Measurements from ENCODE around the gene TMEM135.
A peak's percentile ranks its signal among the peaks of the same experiment; 100 is the strongest.
"Not testable (repeated sequence)": the region's sequence is repeated elsewhere in the genome, so short reads cannot be mapped to it uniquely, and the experiment has no call there.

TMEM135 gene

DNA sequence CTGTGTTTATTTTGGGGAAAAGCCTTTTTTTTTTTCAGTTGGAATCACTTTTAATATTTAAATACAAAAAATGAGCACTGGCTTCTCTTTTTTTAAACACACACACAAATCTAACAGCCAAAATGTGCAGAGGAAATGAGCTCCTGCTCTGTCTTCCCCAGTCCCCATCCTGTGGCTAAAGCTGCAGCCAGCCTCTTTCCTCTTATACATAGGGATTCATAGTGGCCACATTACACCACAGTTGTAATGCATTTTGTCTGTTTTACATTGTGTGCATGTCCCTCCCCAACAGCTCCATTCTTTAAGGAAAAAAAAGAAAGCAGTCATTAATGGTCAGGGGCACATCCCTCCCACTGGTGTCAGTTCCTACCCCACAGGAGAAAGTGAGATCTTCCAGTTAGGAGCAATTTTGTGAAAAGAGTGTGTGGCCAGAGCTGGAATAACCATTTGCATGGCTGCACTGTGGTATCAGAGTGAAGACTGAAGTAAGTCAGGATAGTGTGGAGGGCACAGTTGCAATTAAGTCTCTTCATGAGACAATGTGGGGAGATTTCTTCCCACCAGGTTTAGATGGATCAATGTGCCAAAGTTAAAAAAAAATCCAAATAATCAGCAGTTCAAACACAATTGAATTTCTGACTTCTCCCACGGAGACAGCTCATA is 220.6 kb downstream of the TMEM135 start:
- DNase-seq (ENCODE audit: low read depth) = no peak

DNA sequence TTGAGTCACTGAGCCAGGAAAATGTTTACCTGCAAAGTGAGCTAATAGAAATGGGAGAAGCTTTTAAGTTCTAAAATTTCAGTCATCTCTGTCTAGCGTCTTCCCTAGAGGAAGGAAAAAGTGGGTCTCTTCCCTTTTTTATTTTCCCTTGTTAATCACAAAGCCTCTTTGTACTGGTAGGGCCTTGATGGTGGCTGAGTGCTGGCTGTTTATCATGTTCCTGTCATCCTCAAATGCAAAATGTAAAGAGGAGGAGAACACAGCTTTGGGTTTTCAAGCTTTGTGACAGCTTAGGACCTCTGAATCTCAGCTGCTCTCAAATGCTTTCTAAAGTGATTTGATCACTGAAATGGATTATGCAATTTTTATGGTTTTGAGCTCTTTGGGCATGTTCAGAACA is 222.0 kb downstream of the TMEM135 start:
- DNase-seq (ENCODE audit: low read depth) = no peak

DNA sequence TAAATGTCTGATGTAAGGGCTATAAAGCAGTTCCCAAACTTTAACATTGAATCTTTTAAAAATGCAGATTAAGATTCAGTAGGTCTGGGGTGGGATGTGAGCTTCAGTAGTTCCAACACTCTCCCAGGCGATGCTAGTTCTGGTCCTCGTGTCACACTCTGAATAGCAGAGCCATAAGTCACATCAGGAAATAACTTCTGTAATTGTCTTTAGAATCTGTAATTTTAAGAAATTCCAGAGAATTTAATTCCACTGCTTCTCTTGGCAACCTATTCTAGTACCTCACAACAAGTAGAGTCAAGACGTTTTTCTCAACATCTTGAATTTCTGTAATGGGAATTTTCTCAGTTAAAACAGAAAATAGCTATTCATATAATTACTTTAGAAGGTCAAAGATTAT is 223.1 kb downstream of the TMEM135 start:
- DNase-seq (ENCODE audit: low read depth) = peak; percentile 13

DNA sequence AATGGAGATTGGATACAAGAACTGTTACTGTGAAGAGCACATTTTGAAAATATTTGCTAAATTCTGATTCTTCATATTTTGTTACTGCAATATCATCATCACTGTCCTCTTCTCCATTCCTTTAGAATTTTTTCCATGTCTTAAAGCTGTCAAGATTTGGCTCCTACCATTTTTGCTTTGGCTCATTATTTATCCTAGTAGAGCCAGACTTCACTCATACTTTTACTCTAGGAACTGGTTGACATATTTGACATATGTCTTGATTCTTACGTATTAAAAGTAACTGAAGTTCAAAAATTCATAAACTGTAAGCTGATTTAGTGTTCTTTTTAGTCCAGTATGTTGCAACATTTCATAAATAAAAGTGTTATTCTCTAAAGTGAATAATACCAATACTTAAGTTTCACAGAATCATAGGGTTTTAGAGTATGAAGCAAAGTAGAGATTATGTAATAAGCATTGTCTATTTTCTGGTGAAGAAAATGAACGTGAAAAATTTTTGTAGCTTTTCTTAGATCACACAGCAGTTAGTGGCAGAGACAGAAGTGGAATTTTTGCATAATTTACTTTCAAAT is 225.6 kb downstream of the TMEM135 start:
- DNase-seq (ENCODE audit: low read depth) = no peak

DNA sequence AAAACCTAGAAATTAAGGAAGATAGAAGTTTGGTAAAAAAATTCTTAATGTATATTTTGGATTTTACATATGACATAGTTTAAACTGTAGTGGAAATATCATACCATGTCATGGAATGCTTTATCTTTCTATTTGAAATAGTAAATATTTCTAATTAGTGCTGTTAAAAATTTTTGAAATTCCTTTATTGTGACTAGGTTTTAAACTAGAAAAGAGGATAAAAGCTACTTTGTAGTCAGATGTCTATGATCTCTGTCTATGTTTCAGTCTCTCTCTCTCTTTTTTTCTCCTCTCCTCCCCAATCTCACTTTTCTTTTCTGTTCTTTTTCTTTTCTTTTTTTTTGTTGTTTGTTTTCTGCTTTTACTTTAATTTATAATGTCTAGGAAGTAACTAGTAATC is 226.2 kb downstream of the TMEM135 start:
- peak; percentile 39 for DNase-seq (ENCODE audit: low read depth)

DNA sequence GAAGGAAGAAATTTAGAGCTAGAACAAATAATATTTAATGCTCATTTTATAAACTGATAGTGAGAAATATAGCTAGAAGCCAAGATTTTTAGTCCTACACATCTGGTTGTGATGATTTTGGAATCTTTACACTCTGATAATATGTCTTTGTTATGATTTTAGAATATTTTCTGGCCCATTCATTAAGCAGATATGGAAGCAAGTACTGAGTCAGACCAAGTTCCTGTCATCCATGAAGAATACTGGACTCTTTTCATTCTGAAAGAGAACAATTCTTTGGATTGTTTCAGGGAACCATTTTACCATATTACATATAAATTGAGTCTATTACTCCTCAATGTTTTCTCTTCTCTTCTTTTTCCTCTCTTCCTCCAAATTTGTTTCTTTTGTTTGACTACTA is 227.4 kb downstream of the TMEM135 start:
- DNase-seq (ENCODE audit: low read depth) = peak; percentile 52

DNA sequence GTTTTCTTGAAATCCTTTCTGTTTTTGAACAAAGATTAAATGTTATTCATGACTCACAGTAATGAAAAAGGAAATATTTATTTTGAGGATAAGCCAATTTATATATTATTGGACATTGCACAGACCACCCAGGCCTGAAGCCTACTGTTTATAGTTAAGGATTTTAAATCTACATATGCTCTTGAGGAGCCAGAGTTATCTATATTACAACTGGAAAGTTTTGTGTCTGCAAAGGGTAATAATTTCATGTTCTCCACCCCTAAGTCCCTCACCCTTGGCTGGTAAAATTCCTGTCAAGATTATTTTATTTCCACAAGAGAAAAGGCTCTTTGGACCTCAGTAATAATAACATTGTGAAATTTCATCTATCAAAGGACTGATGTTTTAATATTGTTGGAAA is 228.2 kb downstream of the TMEM135 start:
- no peak for DNase-seq (ENCODE audit: low read depth)

DNA sequence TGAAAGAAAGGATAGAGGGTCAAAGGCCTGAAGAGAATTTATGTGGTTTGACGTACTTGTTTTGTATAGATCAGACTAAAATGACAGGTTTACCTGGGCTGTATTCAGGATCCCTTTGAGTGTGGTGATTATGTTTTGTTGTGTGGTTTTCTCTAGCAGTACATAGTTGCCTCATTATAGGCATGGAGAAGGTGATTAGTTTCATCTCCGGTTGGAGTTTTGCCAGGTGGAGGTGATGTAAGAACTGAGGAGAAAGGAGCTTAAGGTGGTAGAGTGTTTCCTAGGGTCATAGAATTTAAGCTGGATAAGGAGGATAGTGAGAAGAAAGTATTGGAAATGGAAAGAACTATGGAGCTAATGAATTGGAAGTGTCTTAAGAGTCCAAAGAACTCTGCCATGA is 229.0 kb downstream of the TMEM135 start:
- DNase-seq (ENCODE audit: low read depth) = no peak

DNA sequence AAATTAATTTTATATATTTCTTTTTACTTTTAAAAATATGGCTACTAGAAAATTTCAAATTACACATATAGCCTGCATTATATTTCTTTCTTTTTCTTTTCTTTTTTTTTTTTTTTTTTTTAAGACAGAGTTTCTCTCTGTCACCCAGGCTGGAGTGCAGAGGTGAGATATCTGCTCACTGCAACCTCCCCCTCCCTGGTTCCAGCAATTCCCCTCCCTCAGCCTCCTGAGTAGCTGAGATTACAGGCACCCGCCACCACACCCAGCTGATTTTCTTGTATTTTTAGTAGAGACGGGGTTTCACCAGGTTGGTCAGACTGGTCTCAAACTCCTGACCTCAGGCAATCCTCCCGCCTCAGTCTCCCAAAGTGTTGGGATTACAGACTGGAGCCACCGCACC is 234.2 kb downstream of the TMEM135 start:
- DNase-seq (ENCODE audit: low read depth) = not testable (repeated sequence)

DNA sequence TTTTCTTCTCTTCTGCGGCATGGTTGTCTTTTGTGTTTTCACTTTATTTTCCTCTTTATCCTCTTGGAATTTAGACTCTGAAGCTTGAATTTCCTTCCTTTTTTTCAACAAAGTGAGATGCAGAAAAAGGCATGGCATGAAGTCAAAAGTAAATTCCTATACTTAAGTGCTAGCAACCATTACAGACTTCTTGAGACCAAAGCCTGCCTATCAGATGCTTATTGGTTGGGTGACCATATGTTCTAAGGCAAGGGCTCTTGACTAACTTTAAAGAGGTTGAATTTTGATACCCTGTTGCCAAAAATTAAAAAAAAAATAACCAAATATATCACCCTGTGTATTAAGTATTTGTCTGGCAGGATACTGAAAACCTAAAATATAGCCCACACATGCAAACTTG is 237.4 kb downstream of the TMEM135 start:
- DNase-seq (ENCODE audit: low read depth) = no peak

DNA sequence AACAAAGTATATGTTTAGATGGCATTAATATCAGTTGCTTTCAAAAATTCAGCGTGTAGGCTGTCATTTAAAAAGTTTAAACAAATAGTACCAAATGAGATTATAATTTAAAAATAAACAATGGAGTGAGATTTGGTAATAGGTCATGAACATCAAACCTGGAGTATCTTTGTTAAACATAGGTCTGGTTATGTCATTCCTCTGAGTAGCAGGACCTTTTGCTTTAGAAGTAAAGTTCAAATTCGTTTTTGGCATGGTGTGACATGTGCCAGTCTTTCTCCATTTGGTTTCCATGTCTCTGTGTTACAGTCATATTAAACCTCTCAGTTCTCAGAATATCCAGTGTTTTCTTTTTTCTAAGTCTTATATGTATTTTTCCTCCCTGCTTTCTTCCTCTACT is 242.4 kb downstream of the TMEM135 start:
- no peak for DNase-seq (ENCODE audit: low read depth)

DNA sequence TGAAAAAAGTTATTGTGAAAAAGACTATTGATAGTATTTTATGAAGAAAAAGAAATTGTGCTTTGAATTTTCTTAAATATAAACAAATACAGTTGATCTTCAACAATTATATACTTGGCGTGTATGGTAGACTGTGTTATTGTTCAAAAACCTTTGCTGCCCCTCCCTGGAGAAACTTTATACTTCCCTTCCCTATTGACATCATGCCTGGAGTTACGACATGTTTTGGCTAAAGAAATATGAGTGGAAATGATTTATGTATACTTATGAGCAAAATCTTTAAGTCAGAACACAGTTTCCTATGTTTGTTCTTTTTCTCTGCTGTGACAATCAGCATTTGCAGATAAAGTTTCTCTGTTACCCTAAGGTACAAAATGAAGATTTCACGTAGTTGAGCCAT is 243.8 kb downstream of the TMEM135 start:
- peak; percentile 38 for DNase-seq (ENCODE audit: low read depth)

DNA sequence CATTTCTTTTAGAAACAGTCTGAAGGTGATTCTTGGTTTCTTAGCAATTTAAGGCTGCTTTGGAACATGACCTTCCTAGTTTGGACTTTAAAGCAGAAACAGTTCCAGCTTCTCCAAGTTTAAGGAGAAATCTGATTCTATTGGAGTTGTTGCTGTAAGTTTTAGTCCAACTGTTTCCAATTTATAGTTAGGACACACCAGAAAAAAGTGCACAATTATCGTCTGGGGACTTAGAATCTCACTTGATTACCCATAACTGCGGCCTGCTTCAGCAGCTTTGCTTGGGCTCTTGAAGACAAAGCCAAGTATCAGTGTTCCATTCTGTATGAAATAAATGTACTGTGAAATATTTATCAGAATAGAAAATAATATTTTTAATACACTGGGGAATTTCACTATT is 246.6 kb downstream of the TMEM135 start:
- DNase-seq (ENCODE audit: low read depth) = no peak

DNA sequence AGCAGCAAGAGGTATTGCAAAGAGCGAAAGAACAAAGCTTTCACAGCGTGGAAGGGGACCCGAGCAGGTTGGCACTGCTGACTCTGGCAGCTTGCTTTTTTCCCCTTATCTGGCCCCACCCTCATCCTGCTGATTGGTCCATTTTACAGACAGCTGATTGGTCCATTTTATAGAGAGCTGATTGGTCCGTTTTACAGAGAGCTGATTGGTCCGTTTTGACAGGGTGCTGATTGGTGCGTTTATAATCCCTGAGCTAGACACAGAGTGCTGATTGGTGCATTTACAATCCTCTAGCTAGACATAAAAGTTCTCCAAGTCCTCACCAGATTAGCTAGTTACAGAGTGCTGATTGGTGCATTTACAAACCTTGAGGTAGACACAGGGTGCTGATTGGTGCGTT is 247.9 kb downstream of the TMEM135 start:
- DNase-seq (ENCODE audit: low read depth) = not testable (repeated sequence)

DNA sequence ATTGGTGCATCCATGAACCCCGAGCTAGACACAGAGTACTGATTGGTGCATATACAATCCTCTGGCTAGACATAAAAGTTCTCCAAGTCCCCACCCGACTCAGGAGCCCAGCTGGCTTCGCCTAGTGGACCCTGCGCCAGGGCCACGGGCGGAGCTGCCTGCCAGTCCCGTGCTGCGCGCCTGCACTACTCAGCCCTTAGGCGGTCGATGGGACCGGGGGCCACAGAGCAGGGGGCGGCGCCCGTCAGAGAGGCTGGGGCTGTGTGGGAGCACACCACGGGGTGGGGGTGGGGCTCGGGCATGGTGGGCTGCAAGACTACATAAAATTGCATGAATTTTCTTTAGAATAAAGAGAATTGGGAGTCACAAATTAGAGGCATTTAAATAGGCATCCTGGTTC is 248.6 kb downstream of the TMEM135 start:
- DNase-seq (ENCODE audit: low read depth) = no peak

DNA sequence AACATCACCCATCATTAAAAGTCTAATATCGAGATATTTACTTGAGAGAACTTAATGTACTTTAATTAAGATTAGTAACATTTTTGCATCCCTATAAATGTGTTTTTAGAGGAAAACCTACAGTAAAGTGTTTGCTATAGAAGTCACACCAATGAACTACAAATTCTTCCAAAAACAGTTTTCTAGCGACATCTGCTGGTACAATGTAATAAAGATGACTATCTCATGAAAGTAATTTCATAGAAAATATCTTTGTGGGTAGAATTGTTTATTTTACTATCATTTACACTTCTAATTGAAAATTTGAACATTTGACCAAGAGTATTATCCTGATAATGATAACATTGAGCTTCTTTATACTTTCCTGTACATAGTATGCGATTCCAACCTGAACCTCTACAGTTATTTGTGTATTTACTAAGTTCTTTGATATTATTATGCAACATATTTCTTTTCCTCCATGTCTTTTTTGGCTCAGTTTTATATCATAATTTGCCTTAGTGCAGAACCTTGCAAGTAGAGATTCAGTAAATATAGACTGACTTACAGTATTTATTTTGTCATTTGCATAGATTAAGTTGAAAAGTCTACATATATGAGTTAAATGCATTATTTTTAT is 252.7 kb downstream of the TMEM135 start:
- DNase-seq (ENCODE audit: low read depth) = peak; percentile 75

DNA sequence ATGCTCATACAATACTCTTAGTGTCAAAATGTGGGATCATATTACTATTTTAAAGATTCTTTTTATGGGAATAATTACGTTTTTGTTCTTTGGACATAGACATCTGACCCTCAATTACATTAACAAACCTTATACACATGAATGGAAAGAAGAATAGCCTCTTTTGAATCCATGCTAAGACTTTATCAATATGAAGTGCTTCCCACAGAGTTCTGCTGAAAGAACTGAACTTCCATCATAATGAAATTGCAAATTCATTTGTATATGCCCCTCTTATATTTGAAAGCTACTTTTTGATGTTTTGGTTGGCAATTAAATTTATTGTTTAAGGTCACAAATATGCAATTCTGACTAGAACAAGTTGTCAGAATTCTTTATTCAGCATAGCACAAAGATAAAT is 254.9 kb downstream of the TMEM135 start:
- DNase-seq (ENCODE audit: low read depth) = no peak

DNA sequence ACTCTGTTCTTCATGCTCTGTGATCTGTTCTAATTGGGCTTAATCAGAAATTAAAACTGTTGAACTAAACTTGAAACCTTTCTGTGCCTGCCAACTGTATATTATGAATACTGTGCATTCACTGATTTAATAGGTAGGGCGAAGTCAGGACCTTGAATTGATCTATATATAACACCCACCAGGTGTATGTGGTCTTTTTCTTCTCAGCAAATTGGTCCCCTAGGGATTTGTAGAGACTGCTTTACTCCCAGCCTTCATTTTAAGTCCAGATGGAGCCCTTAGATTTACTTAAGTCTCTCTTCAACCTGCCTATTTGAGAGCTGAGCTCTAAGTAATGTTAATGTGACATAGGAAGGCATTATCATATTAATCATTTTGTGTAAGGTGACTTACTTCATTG is 257.5 kb downstream of the TMEM135 start:
- no peak for DNase-seq (ENCODE audit: low read depth)

DNA sequence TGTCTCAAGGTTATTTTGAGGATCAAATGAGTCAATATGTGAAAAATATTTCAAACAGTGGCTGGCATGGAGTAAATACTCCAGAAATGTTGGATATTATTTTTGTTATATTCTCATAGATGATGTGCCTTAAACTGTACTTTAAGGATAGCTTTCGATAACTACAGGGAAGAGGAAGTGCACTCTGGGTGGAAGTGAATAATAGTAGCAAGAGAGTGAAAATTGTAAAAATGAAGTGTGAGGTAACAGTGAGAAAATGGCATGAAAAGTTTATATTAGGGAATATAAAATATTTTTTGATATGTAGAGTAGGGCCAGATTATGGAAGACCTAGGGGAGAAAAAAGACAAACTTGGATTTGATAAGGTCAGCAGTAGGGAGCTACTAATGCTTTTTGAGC is 258.9 kb downstream of the TMEM135 start:
- no peak for DNase-seq (ENCODE audit: low read depth)

DNA sequence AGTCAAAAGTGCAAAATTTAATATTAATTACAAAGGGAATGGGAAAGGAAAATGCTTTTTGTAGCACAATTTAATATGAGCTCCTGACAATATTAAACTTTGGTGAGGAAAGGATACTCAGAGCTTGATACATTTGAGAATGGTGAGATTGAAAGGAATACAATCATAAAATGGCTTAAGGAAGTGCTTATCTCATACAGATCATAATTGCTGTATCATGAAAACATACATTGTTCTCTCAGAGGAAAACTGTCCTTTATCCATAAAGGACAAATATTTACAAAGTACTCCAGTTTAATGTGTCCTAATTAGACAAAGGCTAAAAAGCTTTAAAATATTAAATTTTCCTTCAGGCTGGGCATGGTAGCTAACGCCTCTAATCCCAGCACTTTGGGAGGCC is 260.4 kb downstream of the TMEM135 start:
- DNase-seq (ENCODE audit: low read depth) = no peak

DNA sequence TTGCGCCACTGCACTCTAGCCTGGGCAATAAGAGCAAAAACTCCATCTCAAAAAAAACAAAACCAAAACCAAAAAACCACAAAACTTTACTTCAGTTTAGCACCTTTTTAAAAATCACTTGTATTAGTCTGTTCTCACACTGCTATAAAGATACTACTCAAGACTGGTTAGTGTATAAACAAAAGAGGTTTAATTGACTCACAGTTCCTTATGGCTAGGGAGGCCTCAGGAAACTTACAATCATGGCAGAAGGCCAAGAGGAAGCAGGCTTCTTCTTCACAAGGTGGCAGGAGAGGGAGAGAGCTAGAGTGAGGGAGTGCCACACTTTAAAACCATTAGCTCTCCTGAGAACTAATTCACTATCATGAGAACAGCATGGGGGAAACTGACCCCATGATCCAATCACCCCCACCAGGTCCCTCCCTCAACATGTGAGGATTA is 261.3 kb downstream of the TMEM135 start:
- peak; percentile 18 for DNase-seq (ENCODE audit: low read depth)

DNA sequence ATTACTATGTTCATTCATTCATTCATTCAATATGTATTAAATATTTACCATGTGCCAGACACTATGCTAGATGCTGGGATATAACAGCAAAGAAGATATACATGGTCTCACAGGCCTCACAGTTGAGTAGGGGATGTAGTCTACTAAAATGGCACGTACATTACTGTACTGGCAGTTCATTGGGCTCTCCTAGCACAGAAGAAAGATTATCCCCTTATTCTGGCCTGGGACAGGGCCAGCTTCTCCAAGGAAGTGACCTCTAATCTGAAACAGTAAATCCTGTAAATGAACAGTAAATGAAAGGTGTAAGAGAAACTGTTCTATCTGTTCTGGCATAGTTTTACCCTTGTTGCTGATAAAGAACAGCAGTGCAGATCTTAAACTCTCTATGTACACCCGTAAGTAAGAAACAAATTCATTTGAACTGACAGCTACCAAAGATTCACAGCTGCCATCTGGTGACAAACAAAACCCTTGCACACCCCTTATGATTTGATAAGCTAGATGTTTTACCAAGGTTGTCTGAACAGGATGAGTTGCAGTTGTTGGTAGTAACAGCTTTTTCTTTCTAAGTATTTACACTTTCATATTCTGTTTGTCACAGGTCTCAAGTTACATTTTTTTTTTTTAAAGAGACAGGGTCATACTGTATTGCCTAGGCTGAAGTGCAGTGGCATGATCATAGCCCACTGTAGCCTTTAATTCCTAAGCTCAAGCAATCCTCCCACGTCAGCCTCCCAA is 263.1 kb downstream of the TMEM135 start:
- DNase-seq (ENCODE audit: low read depth) = no peak
